Breast epithelium (tissue), 4 donors: ENCODE results near the gene SEC31B. TPM values are rescaled to one million over a fixed set of nuclear protein-coding genes. Genes with fewer than 3 reads are reported as not detected.

Source experiments
- DNase-seq, 2 donors: peaks; one replicate each; pipeline ENCODE4 v3.0.0-alpha.2; 2019; ENCODE audit warnings: low spot score in 2 of 2
- H3K27ac ChIP-seq, 2 donors: fragments of 200-600 bp; sonication (generic) in 1 of 2; one replicate each; pipeline ENCODE4 v1.5.1; 2016 to 2019; ENCODE audit warnings: mild to moderate bottlenecking in 1 of 2
- H3K27me3 ChIP-seq, 2 donors: fragments of 200-600 bp; sonication (generic) in 1 of 2; one replicate each; pipeline versions ENCODE4 v1.5.1 to v1.6.0; 2017 to 2019; ENCODE audit warnings: control low read depth in 1 of 2, mild to moderate bottlenecking in 1 of 2
- H3K36me3 ChIP-seq: fragments of 200-600 bp; one replicate; pipeline ENCODE4 v1.5.1; 2019
- H3K4me1 ChIP-seq, 2 donors: fragments of 200-600 bp; sonication (generic); one replicate each; pipeline ENCODE4 v1.5.1; 2016 to 2019; ENCODE audit warnings: control low read depth in 1 of 2
- H3K4me3 ChIP-seq, 3 donors: fragments of 200-600 bp; sonication (generic); 1 replicate in 2 of 3; 2 replicates in 1 of 3; pipeline ENCODE4 v1.5.1; 2016 to 2019; ENCODE audit warnings: mild to moderate bottlenecking in 3 of 3, moderate library complexity in 2 of 3
- H3K9me3 ChIP-seq, 2 donors: fragments of 200-600 bp; sonication (generic) in 1 of 2; one replicate each; pipeline ENCODE4 v1.5.1; 2016 to 2019; ENCODE audit warnings: control low read depth in 1 of 2
- POLR2A ChIP-seq: fragments of 450-650 bp; IDR thresholded peaks from one replicate; pipeline ENCODE4 v1.6.1; 2016; ENCODE audit warnings: antibody characterized with exemption, mild to moderate bottlenecking, moderate library complexity
- POLR2AphosphoS5 ChIP-seq, 3 donors: sonication (generic); formaldehyde crosslinking; IDR thresholded peaks; one replicate each; pipeline ENCODE4 v1.6.1; 2017; ENCODE audit warnings: antibody characterized with exemption in 3 of 3
- intact Hi-C: fragments of 100-400 bp; cut with DNase I; formaldehyde crosslinking; loops from one replicate; pipeline ENCODE4 v1.15.1; 2023; ENCODE audit warnings: low total_unique reads
- total RNA-seq, 3 donors: library from RNA; depleted of rRNA; stranded (reverse); fragments of >200 nt; gene quantifications; one replicate each; pipeline ENCODE4 v1.1.0, GENCODE V29; 2016
- TF ChIP-seq, protein P1 (sequence below), 3 donors: fragments of 450-650 bp; IDR thresholded peaks; one replicate each; pipeline ENCODE4 v1.5.1; 2016 to 2017; ENCODE audit warnings: antibody characterized with exemption in 3 of 3, mild to moderate bottlenecking in 3 of 3, moderate library complexity in 3 of 3

The SEC31B gene
- total RNA-seq, 3 donors from 2014 or later = 9.8 to 18.1 (median 12.1) TPM

- Histone ChIP-seq H3K4me1 (no peaks in the 10 kb centered on the region), H3K4me3 (no peak overlapping the region), H3K9me3 (no peaks in the 10 kb centered on the region), H3K27ac (no peak overlapping the region), H3K36me3 (no peaks in the 10 kb centered on the region), H3K27me3 (no peaks in the 10 kb centered on the region)
- no peak for DNase-seq
- intact Hi-C loops = no loop called here
- TF ChIP-seq POLR2AphosphoS5 (IDR thresholded peaks at IDR 0.05) = no peak
- TF ChIP-seq, protein P1, sequence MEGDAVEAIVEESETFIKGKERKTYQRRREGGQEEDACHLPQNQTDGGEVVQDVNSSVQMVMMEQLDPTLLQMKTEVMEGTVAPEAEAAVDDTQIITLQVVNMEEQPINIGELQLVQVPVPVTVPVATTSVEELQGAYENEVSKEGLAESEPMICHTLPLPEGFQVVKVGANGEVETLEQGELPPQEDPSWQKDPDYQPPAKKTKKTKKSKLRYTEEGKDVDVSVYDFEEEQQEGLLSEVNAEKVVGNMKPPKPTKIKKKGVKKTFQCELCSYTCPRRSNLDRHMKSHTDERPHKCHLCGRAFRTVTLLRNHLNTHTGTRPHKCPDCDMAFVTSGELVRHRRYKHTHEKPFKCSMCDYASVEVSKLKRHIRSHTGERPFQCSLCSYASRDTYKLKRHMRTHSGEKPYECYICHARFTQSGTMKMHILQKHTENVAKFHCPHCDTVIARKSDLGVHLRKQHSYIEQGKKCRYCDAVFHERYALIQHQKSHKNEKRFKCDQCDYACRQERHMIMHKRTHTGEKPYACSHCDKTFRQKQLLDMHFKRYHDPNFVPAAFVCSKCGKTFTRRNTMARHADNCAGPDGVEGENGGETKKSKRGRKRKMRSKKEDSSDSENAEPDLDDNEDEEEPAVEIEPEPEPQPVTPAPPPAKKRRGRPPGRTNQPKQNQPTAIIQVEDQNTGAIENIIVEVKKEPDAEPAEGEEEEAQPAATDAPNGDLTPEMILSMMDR (IDR thresholded peaks at IDR 0.05) = no peak
- TF ChIP-seq POLR2A = no peak
These were observed 2.6 kb upstream of the SEC31B start for GRCh38 chr10:100522107-100522801.

DNA sequence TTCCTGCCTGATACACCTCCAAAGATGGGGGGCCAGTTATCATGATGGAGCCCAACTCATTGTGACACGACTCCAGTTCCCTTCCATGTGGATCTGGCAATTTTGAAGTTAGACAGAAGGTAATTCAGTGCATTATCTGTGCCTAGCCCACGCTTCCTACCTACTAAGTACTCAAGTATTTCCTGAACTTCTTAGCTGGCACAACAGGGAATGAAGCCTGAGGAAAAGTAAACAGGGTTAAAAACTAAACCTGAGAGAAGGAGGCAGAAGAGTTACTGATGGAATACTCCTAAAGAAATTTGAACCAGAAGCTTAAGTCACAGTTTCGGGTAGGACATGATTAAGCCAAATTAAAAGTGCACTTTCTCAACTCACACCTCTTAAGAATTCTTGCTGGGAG lies 1.1 kb upstream of the SEC31B start:
- intact Hi-C loops = no loop called here
- TF ChIP-seq POLR2A (no peak), POLR2AphosphoS5 (IDR thresholded peaks at IDR 0.05) (no peak)
- TF ChIP-seq, protein P1 (IDR thresholded peaks at IDR 0.05) = no peak
- no peaks in the 10 kb centered on the region for H3K4me1 ChIP-seq

GRCh38 chr10:100518761-100519241 lies 860 bp downstream of the SEC31B start:
- Histone ChIP-seq H3K9me3 (no peaks in the 10 kb centered on the region), H3K27ac (no peak overlapping the region), H3K4me3 (peak overlapping the region; percentile 38 to 54 (median 40)), H3K36me3 (no peaks in the 10 kb centered on the region), H3K27me3 (no peaks in the 10 kb centered on the region), H3K4me1 (no peaks in the 10 kb centered on the region)
- TF ChIP-seq POLR2A (no peak), POLR2AphosphoS5 (IDR thresholded peaks at IDR 0.05) (no peak)
- TF ChIP-seq, protein P1 (IDR thresholded peaks at IDR 0.05) = peak; percentile 49 to 66 (median 64)
- intact Hi-C loops = loop anchor here (10.0 kb wide), 1 partner anchor 904 kb away; no protein-coding TSS in a partner anchor
- peak; percentile 51 to 59 for DNase-seq

More for the DNA sequence above, 1.1 kb upstream of the SEC31B start:
- H3K27ac ChIP-seq = no peak overlapping the region
- H3K27me3 ChIP-seq = no peaks in the 10 kb centered on the region
- no peaks in the 10 kb centered on the region for H3K36me3 ChIP-seq
- H3K9me3 ChIP-seq = no peaks in the 10 kb centered on the region
- no peak overlapping the region for H3K4me3 ChIP-seq
- no peak for DNase-seq

DNA sequence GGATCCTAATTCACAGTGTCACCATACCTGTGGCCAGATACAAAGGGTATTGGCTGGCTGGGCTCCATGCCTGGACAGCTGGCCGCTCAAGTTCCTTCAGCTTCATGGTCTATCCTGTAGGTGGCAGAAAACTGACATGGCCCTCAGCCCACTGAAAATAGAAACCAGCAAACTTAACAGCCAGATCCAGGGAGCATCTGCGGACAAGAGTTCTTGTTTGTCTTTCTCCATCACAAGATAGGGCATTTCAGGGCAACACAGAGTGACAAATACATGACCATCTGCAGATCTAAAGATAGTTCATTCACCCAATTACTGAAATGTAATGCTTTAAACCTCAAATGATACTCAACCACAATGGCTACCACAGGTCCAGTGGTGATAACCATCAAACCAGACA lies 2.8 kb downstream of the SEC31B start:
- Histone ChIP-seq H3K27ac (no peak overlapping the region), H3K4me3 (no peak overlapping the region), H3K36me3 (no peaks in the 10 kb centered on the region), H3K27me3 (no peaks in the 10 kb centered on the region), H3K4me1 (no peaks in the 10 kb centered on the region), H3K9me3 (no peaks in the 10 kb centered on the region)
- no peak for TF ChIP-seq POLR2A
- intact Hi-C loops = loop anchor here (10.0 kb wide), 1 partner anchor 902 kb away; no protein-coding TSS in a partner anchor
- DNase-seq = no peak

GRCh38 chr10:100515612-100516011 lies 4.0 kb downstream of the SEC31B start:
- H3K4me1 ChIP-seq = no peaks in the 10 kb centered on the region
- TF ChIP-seq, protein P1 (IDR thresholded peaks at IDR 0.05) = no peak
- TF ChIP-seq POLR2A = no peak
- no peak for TF ChIP-seq POLR2AphosphoS5 (IDR thresholded peaks at IDR 0.05)
- no peak overlapping the region for H3K4me3 ChIP-seq
- H3K36me3 ChIP-seq = no peaks in the 10 kb centered on the region
- peak overlapping the region in 1 of 2 donors; percentile 25 for H3K27ac ChIP-seq
- intact Hi-C loops = loop anchor here (10.0 kb wide), 1 partner anchor 901 kb away; no protein-coding TSS in a partner anchor
- H3K9me3 ChIP-seq = no peaks in the 10 kb centered on the region
- H3K27me3 ChIP-seq = no peaks in the 10 kb centered on the region
- DNase-seq = no peak
